Measurements from ENCODE around the gene PBXIP1. TPM values are rescaled to one million over a fixed set of nuclear protein-coding genes. Genes with fewer than 3 reads are reported as not detected.

PBXIP1 gene
- total and polyA plus RNA-seq, 12 donors: 97.0 to 342 (median 258) TPM

GRCh38 chr1:154960446-154961136, 4.7 kb upstream of the PBXIP1 start:
- intact Hi-C loops (cut with DNase I): loop anchor here in 1 of 2 donors (5.0 kb wide), 1 partner anchor 37 kb away; no protein-coding TSS in a partner anchor
- Histone ChIP-seq H3K9me3 (replicated peaks in 1 of 3) (no peaks in the 10 kb centered on the region), H3K4me1 (replicated peaks in 1 of 2) (peaks cover 19 to 33% of the 10 kb centered on the region in 2 donors), H3K27me3 (no peaks in the 10 kb centered on the region), H3K27ac (peak overlapping the region; percentile 94 to 99 (median 96)), H3K36me3 (replicated peaks in 1 of 2) (peaks cover 0 to 49% of the 10 kb centered on the region in 2 donors), H3K4me3 (peak overlapping the region; percentile 45 to 86 (median 71))
- 12 to 24% (median 16%) methylated on average over 10 of the region's 10 CpGs for WGBS, 4 donors
- no peak for TF ChIP-seq CTCF (IDR thresholded peaks at IDR 0.05)
- TF ChIP-seq POLR2A (IDR thresholded peaks at IDR 0.05): no peak
- no peak for DNase-seq

- intact Hi-C loops (cut with DNase I): no loop called here
- Histone ChIP-seq H3K4me1 (replicated peaks in 1 of 2) (peaks cover 30 to 45% of the 10 kb centered on the region in 2 donors), H3K9me3 (replicated peaks in 1 of 3) (no peaks in the 10 kb centered on the region), H3K27me3 (no peaks in the 10 kb centered on the region), H3K4me3 (no peak overlapping the region), H3K36me3 (replicated peaks in 1 of 2) (peaks cover 0 to 37% of the 10 kb centered on the region in 2 donors), H3K27ac (no peak overlapping the region)
- no peak for DNase-seq
- WGBS, 4 donors: 87 to 93% (median 90%) methylated on average over 4 to 7 of the region's 7 CpGs
- TF ChIP-seq CTCF (IDR thresholded peaks at IDR 0.05) (no peak), POLR2A (IDR thresholded peaks at IDR 0.05) (no peak)
These were observed 3.5 kb upstream of the PBXIP1 start for GRCh38 chr1:154959426-154959780.

- H3K4me1 ChIP-seq (replicated peaks in 1 of 2): peaks cover 35 to 51% of the 10 kb centered on the region in 2 donors
- intact Hi-C loops (cut with DNase I): no loop called here
- peak overlapping the region in 1 of 5 donors; percentile 6 for H3K27ac ChIP-seq
- peaks cover 0 to 31% of the 10 kb centered on the region in 2 donors for H3K36me3 ChIP-seq (replicated peaks in 1 of 2)
- H3K27me3 ChIP-seq: no peaks in the 10 kb centered on the region
- H3K9me3 ChIP-seq (replicated peaks in 1 of 3): no peaks in the 10 kb centered on the region
- TF ChIP-seq POLR2A (IDR thresholded peaks at IDR 0.05) (no peak), CTCF (IDR thresholded peaks at IDR 0.05) (no peak)
- H3K4me3 ChIP-seq: no peak overlapping the region
- DNase-seq: no peak
- WGBS, 4 donors: 85 to 90% (median 87%) methylated on average over 10 to 16 of the region's 16 CpGs
These were observed 3.0 kb upstream of the PBXIP1 start for GRCh38 chr1:154958681-154959425.

GRCh38 chr1:154958036-154958435, 2.1 kb upstream of the PBXIP1 start:
- TF ChIP-seq POLR2A (IDR thresholded peaks at IDR 0.05) (no peak), CTCF (IDR thresholded peaks at IDR 0.05) (no peak)
- Histone ChIP-seq H3K27me3 (no peaks in the 10 kb centered on the region), H3K4me3 (no peak overlapping the region), H3K27ac (peak overlapping the region in 1 of 5 donors; percentile 45), H3K4me1 (replicated peaks in 1 of 2) (peaks cover 41 to 54% of the 10 kb centered on the region in 2 donors), H3K36me3 (replicated peaks in 1 of 2) (peaks cover 0 to 23% of the 10 kb centered on the region in 2 donors), H3K9me3 (replicated peaks in 1 of 3) (no peaks in the 10 kb centered on the region)
- 86 to 92% (median 89%) methylated on average over 2 of the region's 2 CpGs for WGBS, 4 donors
- intact Hi-C loops (cut with DNase I): no loop called here
- no peak for DNase-seq
